ENCODE results near the gene TLE1. TPM values are rescaled to one million over a fixed set of nuclear protein-coding genes. Genes with fewer than 3 reads are reported as not detected.

Gene TLE1
- total and polyA plus RNA-seq, 2 donors (not counting 1 experiment from before 2014, with no cell fraction given), result 33.5 to 80.3 TPM

DNA sequence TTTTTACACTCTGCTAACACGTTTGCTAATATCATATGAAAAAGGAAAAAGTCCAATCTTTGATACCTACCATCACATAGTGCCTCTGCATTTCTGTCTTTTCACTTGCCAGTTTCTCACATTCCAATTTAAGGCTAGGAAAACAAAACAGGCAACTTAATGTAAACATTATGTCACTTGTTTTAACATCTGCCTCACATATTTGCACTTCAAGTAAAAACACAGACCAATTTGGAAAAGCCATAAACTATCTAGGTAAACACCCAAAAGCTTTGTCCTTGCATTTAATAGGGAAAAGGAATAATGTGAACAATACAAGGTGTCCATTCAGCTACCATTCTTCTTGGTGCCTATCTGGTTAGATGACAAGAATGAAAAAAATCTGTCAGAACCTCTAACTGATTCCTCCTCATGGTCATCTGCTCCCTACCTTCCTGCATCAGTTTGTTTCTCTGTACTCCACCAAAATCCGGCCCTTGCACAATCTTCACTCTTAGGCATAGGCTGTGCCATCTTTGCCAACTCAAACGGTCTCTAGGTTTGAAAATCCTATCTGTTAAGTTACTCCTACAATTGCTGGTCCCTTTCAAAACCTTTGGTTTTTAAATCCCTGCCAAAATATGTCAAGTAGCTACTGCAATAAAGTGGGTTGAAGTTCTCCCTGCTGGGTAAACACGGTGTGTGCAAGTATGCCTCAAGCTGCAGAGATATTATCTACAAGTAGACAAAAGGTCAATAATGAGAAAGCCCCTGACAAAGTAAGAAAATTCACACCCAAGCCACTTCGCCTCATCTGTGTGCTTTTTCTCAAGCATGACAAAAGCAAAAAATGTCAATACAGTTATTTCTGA is 3.4 kb downstream of the TLE1 start:
- H3K4me2 ChIP-seq (replicated peaks; ENCODE audit: low read depth, low read length, poor library complexity, severe bottlenecking), result peak overlapping the region; percentile 89
- H3K79me2 ChIP-seq (ENCODE audit: control insufficient read depth, insufficient read depth, low read length), result peaks cover 81% of the 10 kb centered on the region
- peaks cover 45 to 54% of the 10 kb centered on the region in 2 donors for H3K4me1 ChIP-seq (ENCODE audit: control insufficient read depth in 2 of 2, insufficient read depth in 2 of 2, low read length in 2 of 2)
- H4K20me1 ChIP-seq (ENCODE audit: control insufficient read depth, insufficient read depth, low read length, poor library complexity, severe bottlenecking), result peaks cover 62% of the 10 kb centered on the region
- H3K27me3 Mint-ChIP-seq, result peaks cover 10% of the 10 kb centered on the region
- H2AFZ ChIP-seq (ENCODE audit: insufficient read depth, low read depth, low read length, poor library complexity, severe bottlenecking), result no peak overlapping the region
- 100% methylated on average over 1 of the region's 5 CpGs for WGBS (ENCODE audit: insufficient coverage)
- H3K9ac ChIP-seq (ENCODE audit: low read length), result peak overlapping the region; percentile 77
- no peak overlapping the region for H3K4me3 Mint-ChIP-seq
- H3K4me1 Mint-ChIP-seq, result peaks cover 17% of the 10 kb centered on the region
- H3K9me3 ChIP-seq (ENCODE audit: control extremely low read depth in 1 of 3, control insufficient read depth in 2 of 3, insufficient read depth in 1 of 3, low read length in 2 of 3), result no peaks in the 10 kb centered on the region
- DNase-seq (no peak), ATAC-seq (ENCODE audit: low read depth) (no peak)
- intact Hi-C loops (cut with micrococcal nuclease), result loop anchor here (2.0 to 10.0 kb wide), 3 partner anchors 51 to 441 kb away; no protein-coding TSS in a partner anchor
- H3K4me3 ChIP-seq (ENCODE audit: control extremely low read depth in 1 of 5, extremely low read depth in 1 of 5, insufficient read depth in 1 of 5, low read depth in 2 of 5, low read length in 4 of 5), result peak overlapping the region in 3 of 5 experiments; percentile 72 to 80 (median 78)
- no peak for TF ChIP-seq EZH2 (IDR thresholded peaks at IDR 0.05; ENCODE audit: borderline replicate concordance, insufficient read depth, low read depth, low read length, poor library complexity, severe bottlenecking)
- TF ChIP-seq, protein P1, sequence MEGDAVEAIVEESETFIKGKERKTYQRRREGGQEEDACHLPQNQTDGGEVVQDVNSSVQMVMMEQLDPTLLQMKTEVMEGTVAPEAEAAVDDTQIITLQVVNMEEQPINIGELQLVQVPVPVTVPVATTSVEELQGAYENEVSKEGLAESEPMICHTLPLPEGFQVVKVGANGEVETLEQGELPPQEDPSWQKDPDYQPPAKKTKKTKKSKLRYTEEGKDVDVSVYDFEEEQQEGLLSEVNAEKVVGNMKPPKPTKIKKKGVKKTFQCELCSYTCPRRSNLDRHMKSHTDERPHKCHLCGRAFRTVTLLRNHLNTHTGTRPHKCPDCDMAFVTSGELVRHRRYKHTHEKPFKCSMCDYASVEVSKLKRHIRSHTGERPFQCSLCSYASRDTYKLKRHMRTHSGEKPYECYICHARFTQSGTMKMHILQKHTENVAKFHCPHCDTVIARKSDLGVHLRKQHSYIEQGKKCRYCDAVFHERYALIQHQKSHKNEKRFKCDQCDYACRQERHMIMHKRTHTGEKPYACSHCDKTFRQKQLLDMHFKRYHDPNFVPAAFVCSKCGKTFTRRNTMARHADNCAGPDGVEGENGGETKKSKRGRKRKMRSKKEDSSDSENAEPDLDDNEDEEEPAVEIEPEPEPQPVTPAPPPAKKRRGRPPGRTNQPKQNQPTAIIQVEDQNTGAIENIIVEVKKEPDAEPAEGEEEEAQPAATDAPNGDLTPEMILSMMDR (IDR thresholded peaks at IDR 0.05), result no peak
- no peak overlapping the region for H3K27ac Mint-ChIP-seq
- no peak overlapping the region for H3K27ac ChIP-seq (ENCODE audit: low read length in 2 of 2)
- H3K9me3 Mint-ChIP-seq (ENCODE audit: insufficient read depth), result no peaks in the 10 kb centered on the region
- peaks cover 0 to 11% (median 4%) of the 10 kb centered on the region in 4 experiments for H3K27me3 ChIP-seq (replicated peaks in 1 of 4; ENCODE audit: control extremely low read depth in 1 of 4, control insufficient read depth in 3 of 4, insufficient read depth in 4 of 4, low read length in 3 of 4)
- peaks cover 0 to 18% of the 10 kb centered on the region in 2 experiments for H3K36me3 ChIP-seq (replicated peaks in 1 of 2; ENCODE audit: control extremely low read depth in 1 of 2, control insufficient read depth in 1 of 2, extremely low read depth in 1 of 2, insufficient read depth in 2 of 2, low read length in 1 of 2)
- ChIA-PET CTCF (interaction anchor here (0.5 to 5.5 kb wide), 36 partner anchors 8 to 921 kb away, joined by 3 to 128 read pairs (median 5); no protein-coding TSS in a partner anchor), POLR2A (interaction anchor here (0.9 kb wide), 1 partner anchor 28 kb away, joined by 3 read pairs; no protein-coding TSS in a partner anchor)

DNA sequence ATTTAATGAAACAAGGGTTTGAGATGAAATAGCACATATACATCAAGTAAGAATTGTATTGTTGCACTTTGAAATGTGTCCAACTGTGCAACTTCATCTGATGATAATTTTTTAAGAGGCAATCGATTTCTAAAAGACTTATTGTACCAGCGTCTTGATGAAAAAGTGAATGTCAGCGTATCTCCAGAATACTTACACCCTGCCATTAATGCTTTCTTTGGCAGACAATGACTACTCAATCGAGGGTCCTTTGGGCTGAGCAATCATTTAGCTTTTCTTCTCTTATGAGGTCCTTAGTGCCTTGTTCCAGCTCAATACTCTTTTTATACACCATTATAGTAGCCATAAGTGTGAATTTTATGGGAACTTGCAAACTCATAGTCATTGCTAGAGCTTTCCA is 4.7 kb downstream of the TLE1 start:
- Histone ChIP-seq H3K9me3 (ENCODE audit: control extremely low read depth in 1 of 3, control insufficient read depth in 2 of 3, insufficient read depth in 1 of 3, low read length in 2 of 3) (no peaks in the 10 kb centered on the region), H2AFZ (ENCODE audit: insufficient read depth, low read depth, low read length, poor library complexity, severe bottlenecking) (no peak overlapping the region), H3K36me3 (replicated peaks in 1 of 2; ENCODE audit: control extremely low read depth in 1 of 2, control insufficient read depth in 1 of 2, extremely low read depth in 1 of 2, insufficient read depth in 2 of 2, low read length in 1 of 2) (peaks cover 0 to 18% of the 10 kb centered on the region in 2 experiments), H3K9ac (ENCODE audit: low read length) (no peak overlapping the region), H3K4me2 (replicated peaks; ENCODE audit: low read depth, low read length, poor library complexity, severe bottlenecking) (no peak overlapping the region), H4K20me1 (ENCODE audit: control insufficient read depth, insufficient read depth, low read length, poor library complexity, severe bottlenecking) (peaks cover 75% of the 10 kb centered on the region), H3K79me2 (ENCODE audit: control insufficient read depth, insufficient read depth, low read length) (peaks cover 94% of the 10 kb centered on the region), H3K4me3 (ENCODE audit: control extremely low read depth in 1 of 5, extremely low read depth in 1 of 5, insufficient read depth in 1 of 5, low read depth in 2 of 5, low read length in 4 of 5) (no peak overlapping the region), H3K4me1 (ENCODE audit: control insufficient read depth in 2 of 2, insufficient read depth in 2 of 2, low read length in 2 of 2) (peaks cover 36 to 49% of the 10 kb centered on the region in 2 donors), H3K27ac (ENCODE audit: low read length in 2 of 2) (no peak overlapping the region), H3K27me3 (replicated peaks in 1 of 4; ENCODE audit: control extremely low read depth in 1 of 4, control insufficient read depth in 3 of 4, insufficient read depth in 4 of 4, low read length in 3 of 4) (no peaks in the 10 kb centered on the region)
- intact Hi-C loops (cut with micrococcal nuclease), result loop anchor here (5.0 to 10.0 kb wide), 3 partner anchors 50 to 443 kb away; no protein-coding TSS in a partner anchor
- DNase-seq (no peak), ATAC-seq (ENCODE audit: low read depth) (no peak)
- Mint-ChIP-seq H3K4me3 (no peak overlapping the region), H3K27me3 (no peaks in the 10 kb centered on the region), H3K9me3 (ENCODE audit: insufficient read depth) (no peaks in the 10 kb centered on the region), H3K27ac (no peak overlapping the region), H3K4me1 (peaks cover 14% of the 10 kb centered on the region)
- ChIA-PET CTCF (interaction anchor here (0.7 to 5.5 kb wide), 4 partner anchors 13 to 162 kb away, joined by 3 to 128 read pairs (median 21); no protein-coding TSS in a partner anchor), POLR2A (no interaction called here)
- TF ChIP-seq, protein P1 (IDR thresholded peaks at IDR 0.05), result no peak
- TF ChIP-seq EZH2 (IDR thresholded peaks at IDR 0.05; ENCODE audit: borderline replicate concordance, insufficient read depth, low read depth, low read length, poor library complexity, severe bottlenecking), result no peak
- 96% methylated on average over 3 of the region's 4 CpGs for WGBS (ENCODE audit: insufficient coverage)
